Mesenchymal stem cell (in vitro differentiated cells and primary cell): ENCODE data around the gene PITPNM2.

ENCODE experiments used
- DNase-seq: peaks from one replicate; pipeline ENCODE4 v3.0.0-alpha.2; 2013
- H2AFZ ChIP-seq: one replicate; pipeline ENCODE4 v1.6.1; 2013; ENCODE audit warnings: low read depth, mild to moderate bottlenecking, control low read depth, inconsistent platforms, low read length, moderate library complexity
- H2AK5ac ChIP-seq: 2 replicates; pipeline ENCODE4 v1.6.1; 2013; ENCODE audit warnings: low read length, moderate library complexity, mild to moderate bottlenecking, inconsistent platforms; ENCODE audit not compliant: severe bottlenecking
- H2BK120ac ChIP-seq: one replicate; pipeline ENCODE4 v1.6.1; 2013; ENCODE audit warnings: low read depth, mild to moderate bottlenecking, inconsistent platforms, low read length, moderate library complexity
- H2BK12ac ChIP-seq, 2 experiments: one replicate each; pipeline ENCODE4 v1.6.1; 2013; ENCODE audit warnings: inconsistent platforms in 2 of 2, low read length in 2 of 2, mild to moderate bottlenecking in 2 of 2, moderate library complexity in 2 of 2, control low read depth in 1 of 2
- H2BK15ac ChIP-seq: one replicate; pipeline ENCODE4 v1.6.1; 2013; ENCODE audit warnings: mild to moderate bottlenecking, low read depth, inconsistent platforms; ENCODE audit not compliant: poor library complexity, severe bottlenecking
- H2BK5ac ChIP-seq: 2 replicates; pipeline ENCODE4 v1.6.1; 2013; ENCODE audit warnings: low read depth, mild to moderate bottlenecking, low read length, control low read depth, inconsistent platforms; ENCODE audit not compliant: poor library complexity, severe bottlenecking
- H3K14ac ChIP-seq, 2 experiments: one replicate each; pipeline ENCODE4 v1.6.1; 2013; ENCODE audit warnings: inconsistent platforms in 2 of 2, low read length in 2 of 2, control low read depth in 1 of 2, mild to moderate bottlenecking in 1 of 2, moderate library complexity in 1 of 2
- H3K18ac ChIP-seq, 2 experiments: one replicate each; pipeline ENCODE4 v1.6.1; 2013; ENCODE audit warnings: inconsistent platforms in 2 of 2, low read length in 2 of 2, control low read depth in 1 of 2, low read depth in 1 of 2, mild to moderate bottlenecking in 1 of 2
- H3K23ac ChIP-seq, 2 experiments: one replicate each; pipeline ENCODE4 v1.6.1; 2013; ENCODE audit warnings: inconsistent platforms in 2 of 2, low read length in 2 of 2, mild to moderate bottlenecking in 2 of 2, moderate library complexity in 2 of 2, control low read depth in 1 of 2
- H3K27ac ChIP-seq: 2 replicates; pipeline ENCODE4 v1.5.1; 2013; ENCODE audit warnings: mild to moderate bottlenecking, moderate library complexity, low read length, control low read depth, inconsistent platforms; ENCODE audit not compliant: poor library complexity, severe bottlenecking
- H3K27me3 ChIP-seq, 2 experiments: 2 replicates each; pipeline versions ENCODE4 v1.6.1 to v1.7.0; 2013; ENCODE audit warnings: low read length in 2 of 2, mild to moderate bottlenecking in 2 of 2, moderate library complexity in 2 of 2, control low read depth in 1 of 2, inconsistent platforms in 1 of 2; ENCODE audit not compliant: control insufficient read depth in 1 of 2, insufficient read depth in 1 of 2
- H3K36me3 ChIP-seq, 2 experiments: 2 replicates each; pipeline versions ENCODE4 v1.6.1 to v1.7.0; 2013; ENCODE audit warnings: low read length in 2 of 2, control low read depth in 1 of 2, inconsistent platforms in 1 of 2, low read depth in 1 of 2, mild to moderate bottlenecking in 1 of 2; ENCODE audit not compliant: insufficient read depth in 2 of 2, control insufficient read depth in 1 of 2
- H3K4ac ChIP-seq, 2 experiments: one replicate each; pipeline ENCODE4 v1.6.1; 2013; ENCODE audit warnings: inconsistent platforms in 2 of 2, low read length in 2 of 2, mild to moderate bottlenecking in 2 of 2, moderate library complexity in 2 of 2, control low read depth in 1 of 2, low read depth in 1 of 2
- H3K4me1 ChIP-seq: 2 replicates; pipeline ENCODE4 v1.6.1; 2013; ENCODE audit warnings: low read depth, low read length, control low read depth; ENCODE audit not compliant: control insufficient read depth, insufficient read depth
- H3K4me2 ChIP-seq: 2 replicates; pipeline ENCODE4 v1.6.1; 2013; ENCODE audit warnings: low read length, mild to moderate bottlenecking, inconsistent platforms; ENCODE audit not compliant: poor library complexity, severe bottlenecking
- H3K4me3 ChIP-seq, 2 experiments: 2 replicates each; pipeline versions ENCODE4 v1.5.1 to v1.7.0; 2013; ENCODE audit warnings: low read length in 2 of 2, mild to moderate bottlenecking in 2 of 2, control low read depth in 1 of 2, low read depth in 1 of 2; ENCODE audit not compliant: insufficient read depth in 1 of 2
- H3K79me1 ChIP-seq: replicated peaks from 2 replicates; pipeline ENCODE4 v1.6.1; 2013; ENCODE audit warnings: mild to moderate bottlenecking, control low read depth, low read length, inconsistent platforms; ENCODE audit not compliant: poor library complexity, severe bottlenecking
- H3K9ac ChIP-seq: 2 replicates; pipeline ENCODE4 v1.7.0; 2013; ENCODE audit warnings: mild to moderate bottlenecking, low read length, moderate library complexity
- H3K9me3 ChIP-seq: 2 replicates; pipeline ENCODE4 v1.7.0; 2013; ENCODE audit warnings: mild to moderate bottlenecking, low read length; ENCODE audit not compliant: control insufficient read depth
- H4K8ac ChIP-seq: one replicate; pipeline ENCODE4 v1.6.1; 2013; ENCODE audit warnings: inconsistent platforms, mild to moderate bottlenecking, low read length, moderate library complexity
- H4K91ac ChIP-seq: one replicate; pipeline ENCODE4 v1.6.1; 2013; ENCODE audit warnings: mild to moderate bottlenecking, low read length, inconsistent platforms
- WGBS: methylation state at CpG from one replicate; pipeline ENCODE4 v1.1.7; 2013; ENCODE audit warnings: mixed read lengths; 5-methylcytosine and 5-hydroxymethylcytosine counted together

Gene PITPNM2

GRCh38 chr12:123145211-123145610 is 5.7 kb downstream of the PITPNM2 start:
- Histone ChIP-seq H4K91ac (no peak overlapping the region), H3K4ac (no peak overlapping the region), H3K36me3 (peaks cover 0 to 3% of the 10 kb centered on the region in 2 experiments), H3K4me3 (no peak overlapping the region), H2AK5ac (no peak overlapping the region), H3K23ac (no peak overlapping the region), H2AFZ (no peak overlapping the region), H3K9ac (no peak overlapping the region), H3K4me1 (peaks cover 30% of the 10 kb centered on the region), H4K8ac (no peak overlapping the region), H3K18ac (no peak overlapping the region), H2BK120ac (no peak overlapping the region), H3K14ac (no peak overlapping the region), H3K4me2 (no peak overlapping the region), H3K27me3 (no peaks in the 10 kb centered on the region), H3K9me3 (no peaks in the 10 kb centered on the region), H2BK15ac (no peak overlapping the region), H2BK5ac (no peak overlapping the region), H3K79me1 (peaks cover 33% of the 10 kb centered on the region), H3K27ac (no peak overlapping the region), H2BK12ac (no peak overlapping the region)
- DNase-seq, result no peak
- 67% methylated on average over 1 of the region's 2 CpGs for WGBS

- WGBS, result 96% methylated on average over 4 of the region's 4 CpGs
- Histone ChIP-seq H2AK5ac (no peak overlapping the region), H2BK120ac (no peak overlapping the region), H3K79me1 (peaks cover 30% of the 10 kb centered on the region), H3K36me3 (peaks cover 0 to 3% of the 10 kb centered on the region in 2 experiments), H3K4me3 (no peak overlapping the region), H4K91ac (peak overlapping the region; percentile 25), H3K9ac (no peak overlapping the region), H2BK15ac (no peak overlapping the region), H3K27me3 (no peaks in the 10 kb centered on the region), H2BK12ac (peak overlapping the region; percentile 45 to 67), H3K4me2 (no peak overlapping the region), H3K4me1 (peaks cover 27% of the 10 kb centered on the region), H3K14ac (peak overlapping the region in 1 of 2 experiments; percentile 23), H3K27ac (no peak overlapping the region), H2BK5ac (no peak overlapping the region), H3K23ac (no peak overlapping the region), H3K18ac (peak overlapping the region in 1 of 2 experiments; percentile 48), H3K9me3 (no peaks in the 10 kb centered on the region), H2AFZ (no peak overlapping the region), H4K8ac (peak overlapping the region; percentile 12), H3K4ac (peak overlapping the region in 1 of 2 experiments; percentile 40)
- no peak for DNase-seq
These were observed 7.0 kb downstream of the PITPNM2 start for GRCh38 chr12:123143736-123144461.

GRCh38 chr12:123142921-123143735 is 7.8 kb downstream of the PITPNM2 start:
- Histone ChIP-seq H3K14ac (peak overlapping the region in 1 of 2 experiments; percentile 23), H4K8ac (peak overlapping the region; percentile 43), H4K91ac (peak overlapping the region; percentile 25), H3K79me1 (peaks cover 30% of the 10 kb centered on the region), H2AK5ac (peak overlapping the region; percentile 62), H3K4me1 (peaks cover 27% of the 10 kb centered on the region), H3K27me3 (no peaks in the 10 kb centered on the region), H3K4ac (peak overlapping the region in 1 of 2 experiments; percentile 40), H3K23ac (no peak overlapping the region), H3K18ac (peak overlapping the region in 1 of 2 experiments; percentile 48), H2AFZ (no peak overlapping the region), H3K9me3 (no peaks in the 10 kb centered on the region), H2BK5ac (no peak overlapping the region), H2BK12ac (peak overlapping the region; percentile 55 to 67), H3K4me2 (no peak overlapping the region), H3K9ac (peak overlapping the region; percentile 48), H2BK15ac (no peak overlapping the region), H3K4me3 (no peak overlapping the region), H3K36me3 (no peaks in the 10 kb centered on the region), H3K27ac (no peak overlapping the region), H2BK120ac (no peak overlapping the region)
- DNase-seq, result peak; percentile 66
- 77% methylated on average over 11 of the region's 11 CpGs for WGBS

- peak overlapping the region in 1 of 2 experiments; percentile 25 for H3K4me3 ChIP-seq
- no peak for DNase-seq
- 74% methylated on average over 5 of the region's 5 CpGs for WGBS
- H3K14ac ChIP-seq, result no peak overlapping the region
- no peak overlapping the region for H3K4me2 ChIP-seq
- no peaks in the 10 kb centered on the region for H3K9me3 ChIP-seq
- H3K9ac ChIP-seq, result peak overlapping the region; percentile 48
- H3K23ac ChIP-seq, result no peak overlapping the region
- no peak overlapping the region for H2BK120ac ChIP-seq
- H2BK15ac ChIP-seq, result no peak overlapping the region
- H2AFZ ChIP-seq, result no peak overlapping the region
- H2AK5ac ChIP-seq, result no peak overlapping the region
- no peak overlapping the region for H3K4ac ChIP-seq
- no peaks in the 10 kb centered on the region for H3K27me3 ChIP-seq
- no peak overlapping the region for H2BK12ac ChIP-seq
- no peak overlapping the region for H3K18ac ChIP-seq
- no peak overlapping the region for H4K91ac ChIP-seq
- H2BK5ac ChIP-seq, result no peak overlapping the region
- peaks cover 27% of the 10 kb centered on the region for H3K4me1 ChIP-seq
- H3K79me1 ChIP-seq, result peaks cover 29% of the 10 kb centered on the region
- H3K36me3 ChIP-seq, result no peaks in the 10 kb centered on the region
- no peak overlapping the region for H4K8ac ChIP-seq
- H3K27ac ChIP-seq, result peak overlapping the region; percentile 76
These were observed 8.4 kb downstream of the PITPNM2 start for GRCh38 chr12:123142518-123142840.
